IPS-18a (cell line): ENCODE measurements around the gene NR3C2.

Experiments
- H3K27ac ChIP-seq: one replicate; pipeline ENCODE4 v1.5.1; 2013; ENCODE audit warnings: low read length
- H3K27me3 ChIP-seq: one replicate; pipeline ENCODE4 v1.6.1; 2013; ENCODE audit warnings: mild to moderate bottlenecking, low read length; ENCODE audit not compliant: control insufficient read depth, insufficient read depth
- H3K36me3 ChIP-seq: one replicate; pipeline ENCODE4 v1.6.1; 2013; ENCODE audit warnings: low read depth, low read length; ENCODE audit not compliant: control insufficient read depth
- H3K4me1 ChIP-seq: one replicate; pipeline ENCODE4 v1.6.1; 2013; ENCODE audit warnings: low read depth, low read length; ENCODE audit not compliant: control insufficient read depth
- H3K4me3 ChIP-seq: one replicate; pipeline ENCODE4 v1.5.1; 2013; ENCODE audit warnings: low read length
- H3K9ac ChIP-seq: one replicate; pipeline ENCODE4 v1.6.1; 2013; ENCODE audit warnings: mild to moderate bottlenecking, low read length, moderate library complexity
- H3K9me3 ChIP-seq: one replicate; pipeline ENCODE4 v1.6.1; 2013; ENCODE audit warnings: low read depth, low read length; ENCODE audit not compliant: control insufficient read depth

The NR3C2 gene

GRCh38 chr4:148184922-148185321 lies 257.3 kb downstream of the NR3C2 start:
- Histone ChIP-seq H3K9ac (no peak overlapping the region), H3K9me3 (no peaks in the 10 kb centered on the region), H3K27ac (no peak overlapping the region), H3K4me1 (no peaks in the 10 kb centered on the region), H3K27me3 (no peaks in the 10 kb centered on the region), H3K36me3 (no peaks in the 10 kb centered on the region), H3K4me3 (no peak overlapping the region)

DNA sequence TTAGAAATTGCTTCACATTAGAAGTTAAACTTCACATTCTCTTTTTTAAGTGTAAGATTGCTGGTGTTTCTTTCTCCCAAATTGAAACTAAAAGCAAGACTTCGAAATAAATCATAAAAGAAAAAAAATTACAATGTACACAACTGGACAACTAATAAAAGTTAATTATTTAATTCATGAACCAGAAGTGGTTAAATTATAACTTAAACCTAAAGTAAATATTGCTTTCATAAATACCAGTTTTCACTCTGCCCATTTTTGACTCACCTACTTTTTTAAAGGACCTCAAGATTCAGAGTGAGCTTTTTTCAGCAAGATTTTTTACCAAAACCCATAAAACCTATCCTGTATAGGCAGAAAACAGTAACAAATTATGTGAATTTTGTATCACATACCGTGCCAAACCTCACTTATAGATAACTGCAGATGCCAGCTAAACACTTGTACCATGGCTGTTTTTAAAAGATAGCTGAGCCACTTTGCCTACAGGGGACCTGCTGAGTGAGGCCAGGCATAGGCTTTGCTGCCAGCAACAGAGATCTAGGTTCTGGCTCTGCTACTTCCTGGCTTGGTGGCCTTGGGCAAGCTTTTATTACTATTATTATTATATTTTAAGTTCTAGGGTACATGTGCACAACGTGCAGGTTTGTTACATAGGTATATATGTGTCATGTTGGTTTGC lies 259.8 kb downstream of the NR3C2 start:
- Histone ChIP-seq H3K27me3 (no peaks in the 10 kb centered on the region), H3K4me1 (no peaks in the 10 kb centered on the region), H3K36me3 (no peaks in the 10 kb centered on the region), H3K27ac (no peak overlapping the region), H3K4me3 (no peak overlapping the region), H3K9ac (no peak overlapping the region), H3K9me3 (no peaks in the 10 kb centered on the region)

DNA sequence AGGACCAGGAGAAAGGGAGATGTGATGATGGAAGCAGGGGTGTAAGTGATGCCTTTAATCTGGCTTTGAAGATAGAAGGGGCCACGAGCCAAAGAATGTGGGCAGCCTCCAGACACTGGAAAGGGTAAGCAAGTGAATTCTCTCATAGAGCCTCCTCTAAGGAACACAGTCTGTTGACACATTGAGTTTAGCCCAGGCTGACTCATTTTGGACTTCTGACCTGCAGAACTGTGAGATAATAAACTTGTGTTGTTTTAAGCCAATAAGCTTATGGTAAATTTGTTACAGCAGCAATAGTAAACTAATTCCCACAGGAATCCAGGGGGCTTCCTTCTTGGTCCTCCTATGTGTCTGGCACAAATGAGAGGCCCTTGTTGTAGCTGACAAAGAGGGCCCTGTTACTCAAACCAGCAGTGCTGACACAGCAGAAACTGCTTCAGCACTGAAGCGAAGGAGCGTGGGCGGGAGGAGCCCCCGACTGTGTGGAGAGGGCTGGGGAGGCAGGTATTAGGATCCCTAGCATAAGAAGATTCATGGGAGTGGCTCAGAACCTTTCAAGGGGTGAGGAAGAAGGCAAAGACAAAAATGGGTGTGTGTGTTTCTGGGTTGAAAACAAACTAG lies 268.7 kb downstream of the NR3C2 start:
- no peak overlapping the region for H3K9ac ChIP-seq
- H3K27me3 ChIP-seq = no peaks in the 10 kb centered on the region
- H3K4me3 ChIP-seq = no peak overlapping the region
- H3K9me3 ChIP-seq = no peaks in the 10 kb centered on the region
- H3K4me1 ChIP-seq = no peaks in the 10 kb centered on the region
- H3K36me3 ChIP-seq = no peaks in the 10 kb centered on the region
- H3K27ac ChIP-seq = no peak overlapping the region

- Histone ChIP-seq H3K4me1 (no peaks in the 10 kb centered on the region), H3K27ac (no peak overlapping the region), H3K9me3 (no peaks in the 10 kb centered on the region)
These were observed 270.6 kb downstream of the NR3C2 start for GRCh38 chr4:148171596-148171995.

DNA sequence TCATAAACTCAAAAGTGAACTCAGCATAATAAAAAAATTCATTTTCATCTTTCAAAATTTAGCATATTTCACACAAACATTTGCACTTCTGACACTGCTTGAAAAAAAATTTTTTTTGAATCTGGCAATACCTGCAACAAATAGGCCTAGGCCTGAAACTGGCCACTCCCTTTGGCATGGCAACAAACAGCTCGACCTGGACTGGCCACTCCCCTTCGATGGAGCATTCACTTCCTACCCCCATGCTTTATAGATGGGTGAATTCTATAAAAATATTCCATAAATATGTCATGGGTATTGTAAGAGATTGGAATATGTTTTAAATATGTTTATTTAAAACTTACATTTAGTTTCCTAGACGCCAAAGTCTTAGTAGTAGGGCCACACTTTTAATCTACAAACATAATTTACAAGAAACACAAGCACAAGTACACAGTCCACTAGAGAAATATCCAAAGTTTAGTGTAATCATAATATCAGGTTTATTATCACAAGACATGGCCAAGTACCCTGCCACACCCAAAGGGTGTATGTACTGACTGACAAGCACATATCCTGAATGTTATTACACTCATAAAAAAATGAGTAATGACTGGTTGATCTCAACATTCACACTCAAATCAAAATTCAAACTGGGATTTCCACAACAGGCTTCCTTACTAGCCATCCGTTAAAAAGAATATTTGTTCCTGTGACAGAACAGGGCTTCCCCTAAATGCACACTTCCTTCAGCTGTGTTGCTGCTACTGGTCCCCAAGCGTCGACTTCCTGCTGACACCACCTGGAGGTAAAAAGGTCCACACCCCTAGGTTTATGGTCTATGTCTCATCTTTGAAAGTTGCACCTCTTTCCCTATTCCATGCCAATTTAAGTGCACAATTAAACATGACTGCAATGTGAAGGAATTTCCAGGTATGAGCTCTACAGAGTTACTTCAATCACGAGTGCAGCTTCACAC lies 271.5 kb downstream of the NR3C2 start:
- no peak overlapping the region for H3K9ac ChIP-seq
- H3K4me3 ChIP-seq = no peak overlapping the region
- H3K4me1 ChIP-seq = no peaks in the 10 kb centered on the region
- H3K27ac ChIP-seq = no peak overlapping the region
- H3K27me3 ChIP-seq = no peaks in the 10 kb centered on the region
- no peaks in the 10 kb centered on the region for H3K36me3 ChIP-seq
- no peaks in the 10 kb centered on the region for H3K9me3 ChIP-seq

More at GRCh38 chr4:148171596-148171995, 270.6 kb downstream of the NR3C2 start:
- H3K9ac ChIP-seq = no peak overlapping the region
- no peak overlapping the region for H3K4me3 ChIP-seq
- no peaks in the 10 kb centered on the region for H3K27me3 ChIP-seq
- H3K36me3 ChIP-seq = no peaks in the 10 kb centered on the region

GRCh38 chr4:148166132-148166591 lies 276.1 kb downstream of the NR3C2 start:
- Histone ChIP-seq H3K4me1 (no peaks in the 10 kb centered on the region), H3K27me3 (no peaks in the 10 kb centered on the region), H3K9me3 (no peaks in the 10 kb centered on the region), H3K9ac (no peak overlapping the region), H3K4me3 (no peak overlapping the region), H3K27ac (no peak overlapping the region), H3K36me3 (no peaks in the 10 kb centered on the region)

- Histone ChIP-seq H3K4me1 (no peaks in the 10 kb centered on the region), H3K4me3 (no peak overlapping the region), H3K27me3 (no peaks in the 10 kb centered on the region), H3K9ac (no peak overlapping the region), H3K9me3 (no peaks in the 10 kb centered on the region), H3K36me3 (no peaks in the 10 kb centered on the region), H3K27ac (no peak overlapping the region)
These were observed 277.7 kb downstream of the NR3C2 start for GRCh38 chr4:148164557-148164956.

GRCh38 chr4:148162991-148163390 lies 279.2 kb downstream of the NR3C2 start:
- Histone ChIP-seq H3K36me3 (no peaks in the 10 kb centered on the region), H3K4me1 (no peaks in the 10 kb centered on the region), H3K9ac (no peak overlapping the region), H3K4me3 (no peak overlapping the region), H3K9me3 (no peaks in the 10 kb centered on the region), H3K27me3 (no peaks in the 10 kb centered on the region), H3K27ac (no peak overlapping the region)

DNA sequence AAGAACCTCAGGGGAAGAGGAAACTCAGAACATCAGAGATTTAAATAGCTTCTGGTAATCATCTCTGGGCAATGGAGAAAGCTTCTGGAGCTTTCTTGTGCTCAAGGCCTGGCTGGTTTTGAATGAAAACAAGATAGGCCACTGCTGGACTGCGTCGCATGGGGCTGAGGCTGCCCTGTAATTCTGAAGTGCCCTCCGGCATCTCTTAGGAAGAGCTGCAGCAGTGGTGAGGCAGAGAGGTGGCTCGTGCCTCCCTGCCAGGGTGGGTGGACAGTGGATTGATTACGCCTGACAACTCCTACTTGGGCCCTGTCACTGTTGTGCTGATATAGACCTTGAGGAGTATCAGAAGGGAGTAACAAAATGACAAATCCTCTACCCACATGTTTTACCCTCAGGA lies 279.7 kb downstream of the NR3C2 start:
- H3K4me3 ChIP-seq = no peak overlapping the region
- no peak overlapping the region for H3K27ac ChIP-seq
- H3K36me3 ChIP-seq = no peaks in the 10 kb centered on the region
- no peaks in the 10 kb centered on the region for H3K4me1 ChIP-seq
- no peaks in the 10 kb centered on the region for H3K9me3 ChIP-seq
- no peak overlapping the region for H3K9ac ChIP-seq
- no peaks in the 10 kb centered on the region for H3K27me3 ChIP-seq

DNA sequence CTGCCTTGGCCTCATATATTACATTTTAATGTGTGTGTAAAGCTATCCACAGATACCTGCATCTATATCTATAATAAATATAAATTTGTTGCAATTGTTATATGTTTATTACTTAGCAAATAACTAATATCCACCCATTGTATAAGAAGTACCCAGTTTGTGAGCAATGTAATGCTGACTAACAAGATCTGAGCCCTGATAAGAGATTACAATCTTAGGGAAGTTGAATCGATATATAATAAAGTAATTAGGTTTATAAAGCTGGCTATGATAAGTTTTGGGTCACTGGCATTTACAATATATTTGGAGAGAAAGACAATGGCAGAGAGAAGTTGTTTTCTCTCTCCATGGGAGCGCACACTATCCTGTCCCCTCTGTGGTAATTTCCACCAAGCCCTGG lies 280.6 kb downstream of the NR3C2 start:
- no peaks in the 10 kb centered on the region for H3K27me3 ChIP-seq
- no peaks in the 10 kb centered on the region for H3K4me1 ChIP-seq
- H3K9me3 ChIP-seq = no peaks in the 10 kb centered on the region
- H3K36me3 ChIP-seq = no peaks in the 10 kb centered on the region
- H3K4me3 ChIP-seq = no peak overlapping the region
- H3K27ac ChIP-seq = no peak overlapping the region
- H3K9ac ChIP-seq = no peak overlapping the region

DNA sequence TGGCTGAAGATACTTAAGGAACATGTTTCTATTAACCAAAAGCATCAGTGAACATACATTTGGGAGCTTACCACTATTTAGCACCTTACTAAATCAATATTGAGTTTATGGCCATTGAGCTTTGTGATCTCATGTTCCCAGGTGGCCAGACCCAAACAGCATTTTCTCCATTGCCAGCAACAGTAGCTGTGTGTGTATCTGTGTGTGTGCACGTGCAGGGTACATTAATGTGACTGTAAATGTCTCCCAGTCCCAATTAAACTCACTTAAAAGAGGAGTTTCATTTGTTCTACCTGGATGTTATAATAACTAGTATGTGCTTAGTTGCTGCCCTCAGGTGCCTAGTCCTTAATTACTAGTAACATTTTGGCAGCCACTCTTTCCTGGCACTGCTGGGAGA lies 282.4 kb downstream of the NR3C2 start:
- Histone ChIP-seq H3K9ac (no peak overlapping the region), H3K27me3 (no peaks in the 10 kb centered on the region), H3K27ac (no peak overlapping the region), H3K9me3 (no peaks in the 10 kb centered on the region), H3K4me3 (no peak overlapping the region), H3K36me3 (no peaks in the 10 kb centered on the region), H3K4me1 (no peaks in the 10 kb centered on the region)
